Gastrocnemius medialis (tissue), 4 donors: ENCODE measurements around the gene GNB1L. TPM values are rescaled to one million over a fixed set of nuclear protein-coding genes. Genes with fewer than 3 reads are reported as not detected.

Experiments used
- ATAC-seq, 2 donors: fragments of 150-250 bp; one replicate each; pipeline ENCODE4 v1.9.1; 2016
- DNase-seq, 2 donors: peaks; one replicate each; pipeline ENCODE4 v3.0.0-alpha.2; 2019
- H3K27ac ChIP-seq, 4 donors: fragments of 200-600 bp; sonication (generic); 1 replicate in 1 of 4; 2 replicates in 3 of 4; pipeline ENCODE4 v1.5.1; 2016 to 2018; ENCODE audit warnings: mild to moderate bottlenecking in 2 of 4, moderate library complexity in 1 of 4
- H3K27me3 ChIP-seq, 3 donors: fragments of 200-600 bp; sonication (generic) in 2 of 3; 1 replicate in 1 of 3; 2 replicates in 2 of 3; pipeline versions ENCODE4 v1.5.1 to v1.6.0; 2016 to 2019; ENCODE audit warnings: mild to moderate bottlenecking in 1 of 3, moderate library complexity in 1 of 3
- H3K36me3 ChIP-seq, 2 donors: fragments of 200-600 bp; sonication (generic) in 1 of 2; one replicate each; pipeline ENCODE4 v1.5.1; 2017 to 2018
- H3K4me1 ChIP-seq, 2 donors: fragments of 200-600 bp; sonication (generic) in 1 of 2; one replicate each; pipeline ENCODE4 v1.5.1; 2016 to 2017; ENCODE audit warnings: mild to moderate bottlenecking in 2 of 2
- H3K4me3 ChIP-seq, 4 donors: fragments of 200-600 bp; sonication (generic) in 3 of 4; 1 replicate in 1 of 4; 2 replicates in 3 of 4; pipeline ENCODE4 v1.5.1; 2016 to 2019; ENCODE audit warnings: mild to moderate bottlenecking in 2 of 4
- H3K9me3 ChIP-seq, 3 donors: fragments of 200-600 bp; sonication (generic) in 2 of 3; 1 replicate in 1 of 3; 2 replicates in 2 of 3; pipeline ENCODE4 v1.5.1; 2016 to 2019
- CTCF ChIP-seq, 5 experiments: fragments of 450-650 bp in 3 of 5; fragments of 200-600 bp in 2 of 5; sonication (generic) in 2 of 5; IDR thresholded peaks in 4 of 5; conservative IDR thresholded peaks in 1 of 5; 1 replicate in 4 of 5; 2 replicates in 1 of 5; pipeline ENCODE4 v1.5.1; 2016 to 2019; ENCODE audit warnings: antibody characterized with exemption in 5 of 5, mild to moderate bottlenecking in 3 of 5, moderate library complexity in 3 of 5
- POLR2A ChIP-seq, 2 donors: fragments of 450-650 bp; IDR thresholded peaks; one replicate each; pipeline ENCODE4 v1.6.1; 2017; ENCODE audit warnings: antibody characterized with exemption in 2 of 2, mild to moderate bottlenecking in 2 of 2, moderate library complexity in 2 of 2
- in situ Hi-C, 4 donors: fragments of 200-750 bp; cut with MboI; loops; one replicate each; pipeline versions ENCODE4 v1.15.0 to v1.8.0; 2017; ENCODE audit warnings: low sequenced_read_pairs in 4 of 4
- intact Hi-C: fragments of 100-400 bp; cut with DNase I; formaldehyde crosslinking; loops from one replicate; pipeline ENCODE4 v1.15.1; 2023; ENCODE audit warnings: low total_unique reads
- total RNA-seq, 4 donors: library from RNA; depleted of rRNA; stranded (reverse); fragments of >200 nt; gene quantifications; one replicate each; pipeline versions ENCODE4 v1.1.0 to v1.2.3, GENCODE V29; 2016

Gene GNB1L
- total RNA-seq, 4 donors from 2014 or later: 4.4 to 9.6 (median 6.7) TPM

DNA sequence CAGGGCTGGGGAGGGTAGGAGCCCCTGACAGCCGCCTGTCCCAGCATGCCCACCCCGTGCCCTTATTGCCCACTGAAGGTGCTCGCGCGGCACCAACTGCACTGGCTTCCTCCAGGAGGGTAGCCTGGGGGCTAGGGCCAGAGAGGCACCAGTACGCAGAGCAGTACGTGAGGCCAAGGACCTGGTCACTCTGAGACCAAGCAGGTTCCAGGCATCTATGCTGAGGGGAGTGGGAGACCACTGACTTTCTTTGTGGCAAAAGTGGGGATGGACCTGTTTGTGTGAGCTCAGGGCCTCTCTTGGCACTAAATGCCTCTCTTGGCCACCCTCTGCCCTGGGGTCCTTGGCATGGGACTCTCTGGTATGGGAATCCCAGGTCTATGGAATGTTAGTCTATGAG lies 120.5 kb downstream of the GNB1L start:
- Histone ChIP-seq H3K27ac (no peak overlapping the region), H3K36me3 (no peaks in the 10 kb centered on the region), H3K9me3 (no peaks in the 10 kb centered on the region), H3K4me1 (no peaks in the 10 kb centered on the region), H3K4me3 (no peak overlapping the region), H3K27me3 (no peaks in the 10 kb centered on the region)
- in situ Hi-C loops: loop anchor here in 2 of 4 donors (5.0 kb wide), 3 partner anchors 33 to 178 kb away; no protein-coding TSS in a partner anchor
- DNase-seq (no peak), ATAC-seq (no peak)
- intact Hi-C loops: loop anchor here (5.0 kb wide), 1 partner anchor 118 kb away; the partner anchor contains the start of genes GNB1L and RTL10
- TF ChIP-seq CTCF (IDR thresholded peaks at IDR 0.05 in 4 of 5, conservative IDR thresholded peaks at IDR 0.05 in 1 of 5) (no peak), POLR2A (IDR thresholded peaks at IDR 0.05) (no peak)

DNA sequence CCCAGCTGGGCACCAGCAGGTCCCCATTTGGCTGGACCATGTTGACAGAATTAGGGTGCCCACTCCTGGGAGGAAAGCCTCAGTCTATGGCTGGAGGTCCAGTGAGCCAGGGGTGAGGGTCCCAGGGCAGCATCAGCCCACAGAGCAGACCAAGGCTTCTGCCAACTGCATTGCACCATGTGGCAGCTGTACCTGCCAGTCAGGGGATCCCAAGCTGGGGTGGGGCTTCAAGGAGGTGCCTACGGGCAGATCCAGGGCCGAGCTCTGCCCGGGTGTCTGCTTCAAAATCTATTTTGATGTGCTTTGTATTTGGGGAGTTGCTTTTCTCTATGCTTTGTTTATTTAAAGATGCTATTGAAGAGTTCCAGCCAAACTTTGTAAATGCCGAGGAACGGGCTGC lies 120.9 kb downstream of the GNB1L start:
- H3K4me3 ChIP-seq: no peak overlapping the region
- no peaks in the 10 kb centered on the region for H3K36me3 ChIP-seq
- no peaks in the 10 kb centered on the region for H3K27me3 ChIP-seq
- ATAC-seq (no peak), DNase-seq (no peak)
- H3K4me1 ChIP-seq: no peaks in the 10 kb centered on the region
- in situ Hi-C loops (loop anchor here in 2 of 4 donors (5.0 kb wide), 3 partner anchors 34 to 179 kb away; no protein-coding TSS in a partner anchor), intact Hi-C loops (loop anchor here (5.0 kb wide), 1 partner anchor 119 kb away; the partner anchor contains the start of genes GNB1L and RTL10)
- H3K9me3 ChIP-seq: no peaks in the 10 kb centered on the region
- no peak overlapping the region for H3K27ac ChIP-seq
- no peak for TF ChIP-seq CTCF (IDR thresholded peaks at IDR 0.05 in 4 of 5, conservative IDR thresholded peaks at IDR 0.05 in 1 of 5)
- no peak for TF ChIP-seq POLR2A (IDR thresholded peaks at IDR 0.05)

Other genes starting within 250 kb of the GNB1L start
- 10 to 100 TPM in 2 of 4 donors, 1 to 10 TPM in 2; 5.0 to 15.9 (median 10.2) TPM for gene SEPTIN5, start 140.4 kb downstream of the GNB1L start, total RNA-seq
- 1 to 10 TPM in 3 of 4 donors, not detected in 1; 1.4 to 3.5 (median 2.3) TPM for gene GP1BB, start 131.3 kb downstream of the GNB1L start, total RNA-seq
- 10 to 100 TPM; 27.9 to 38.9 (median 36.3) TPM for gene TBX1, start 94.1 kb downstream of the GNB1L start, total RNA-seq
- gene RTL10, start within 50 bp of the GNB1L start, total RNA-seq: 10 to 100 TPM in 1 of 4 donors, 1 to 10 TPM in 3; 3.5 to 12.8 (median 5.0) TPM
- 100 to 1,000 TPM; 154 to 255 (median 223) TPM for gene COMT, start 86.9 kb upstream of the GNB1L start, total RNA-seq
- gene TXNRD2, start 86.9 kb upstream of the GNB1L start, total RNA-seq: 10 to 100 TPM in 3 of 4 donors, 1 to 10 TPM in 1; 9.0 to 18.0 (median 14.4) TPM
- gene ARVCF, start 161.9 kb upstream of the GNB1L start, total RNA-seq: 10 to 100 TPM in 3 of 4 donors, 1 to 10 TPM in 1; 6.9 to 19.6 (median 18.0) TPM
- 100 to 1,000 TPM in 1 of 4 donors, 10 to 100 TPM in 3; 43.0 to 115 (median 52.5) TPM for gene TANGO2, start 166.2 kb upstream of the GNB1L start, total RNA-seq
- 10 to 100 TPM in 2 of 4 donors, 1 to 10 TPM in 2; 5.2 to 16.5 (median 11.2) TPM for gene DGCR8, start 225.4 kb upstream of the GNB1L start, total RNA-seq